ENCODE measurements around the gene C4orf50.

The C4orf50 gene

GRCh38 chr4:5945936-5946335, 72.3 kb downstream of the C4orf50 start:
- H3K4me3 ChIP-seq (ENCODE audit: low read depth, low read length) = no peak overlapping the region
- TF ChIP-seq, protein P1, sequence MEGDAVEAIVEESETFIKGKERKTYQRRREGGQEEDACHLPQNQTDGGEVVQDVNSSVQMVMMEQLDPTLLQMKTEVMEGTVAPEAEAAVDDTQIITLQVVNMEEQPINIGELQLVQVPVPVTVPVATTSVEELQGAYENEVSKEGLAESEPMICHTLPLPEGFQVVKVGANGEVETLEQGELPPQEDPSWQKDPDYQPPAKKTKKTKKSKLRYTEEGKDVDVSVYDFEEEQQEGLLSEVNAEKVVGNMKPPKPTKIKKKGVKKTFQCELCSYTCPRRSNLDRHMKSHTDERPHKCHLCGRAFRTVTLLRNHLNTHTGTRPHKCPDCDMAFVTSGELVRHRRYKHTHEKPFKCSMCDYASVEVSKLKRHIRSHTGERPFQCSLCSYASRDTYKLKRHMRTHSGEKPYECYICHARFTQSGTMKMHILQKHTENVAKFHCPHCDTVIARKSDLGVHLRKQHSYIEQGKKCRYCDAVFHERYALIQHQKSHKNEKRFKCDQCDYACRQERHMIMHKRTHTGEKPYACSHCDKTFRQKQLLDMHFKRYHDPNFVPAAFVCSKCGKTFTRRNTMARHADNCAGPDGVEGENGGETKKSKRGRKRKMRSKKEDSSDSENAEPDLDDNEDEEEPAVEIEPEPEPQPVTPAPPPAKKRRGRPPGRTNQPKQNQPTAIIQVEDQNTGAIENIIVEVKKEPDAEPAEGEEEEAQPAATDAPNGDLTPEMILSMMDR (IDR thresholded peaks at IDR 0.05; ENCODE audit: low read depth, low read length) = no peak

DNA sequence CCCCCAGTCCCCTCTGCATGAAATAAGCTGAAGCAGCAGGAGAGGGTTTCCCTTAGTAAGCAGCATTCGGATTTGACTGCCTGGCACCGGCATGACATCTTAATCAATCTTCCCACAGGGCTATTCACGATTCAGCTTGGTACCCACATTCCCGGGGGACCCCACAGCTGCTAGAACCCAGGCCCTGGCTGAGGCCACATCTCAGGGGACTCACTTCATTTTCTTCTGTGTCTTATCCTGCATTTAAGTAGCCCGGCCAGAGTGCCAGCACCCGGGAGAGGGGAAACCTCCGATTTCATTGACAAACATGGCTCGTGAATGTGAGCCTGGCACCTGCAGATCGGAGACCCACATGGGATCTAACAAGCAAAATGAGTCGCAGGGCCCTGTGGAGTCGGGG, 73.1 kb downstream of the C4orf50 start:
- TF ChIP-seq, protein P1 (IDR thresholded peaks at IDR 0.05; ENCODE audit: low read depth, low read length) = no peak
- H3K4me3 ChIP-seq (ENCODE audit: low read depth, low read length) = no peak overlapping the region

DNA sequence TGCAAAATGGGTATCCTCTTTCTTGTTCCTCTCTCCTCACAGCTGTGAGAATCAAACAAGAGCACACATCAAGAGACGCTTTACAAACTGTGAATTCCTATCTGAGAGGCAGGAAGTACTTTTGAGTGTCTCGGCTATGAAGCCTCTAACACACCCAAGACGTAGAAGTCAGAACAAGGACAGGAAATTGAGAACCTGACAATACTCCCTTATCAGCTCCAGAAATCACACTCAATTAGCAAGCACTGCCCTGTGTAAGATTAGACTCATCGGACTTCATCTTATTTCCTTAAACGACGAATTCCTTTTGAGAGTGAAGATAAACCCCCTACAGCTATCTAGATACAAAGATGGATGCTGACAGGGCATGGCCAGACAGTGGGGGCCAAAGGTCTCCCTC, 74.7 kb downstream of the C4orf50 start:
- no peak overlapping the region for H3K4me3 ChIP-seq (ENCODE audit: low read depth, low read length)
- TF ChIP-seq, protein P1 (IDR thresholded peaks at IDR 0.05; ENCODE audit: low read depth, low read length) = no peak

- no peak overlapping the region for H3K4me3 ChIP-seq (ENCODE audit: low read depth, low read length)
- TF ChIP-seq, protein P1 (IDR thresholded peaks at IDR 0.05; ENCODE audit: low read depth, low read length) = no peak
Observed at GRCh38 chr4:5942947-5943346, 75.3 kb downstream of the C4orf50 start.

GRCh38 chr4:5941601-5942000, 76.6 kb downstream of the C4orf50 start:
- H3K4me3 ChIP-seq (ENCODE audit: low read depth, low read length) = no peak overlapping the region
- TF ChIP-seq, protein P1 (IDR thresholded peaks at IDR 0.05; ENCODE audit: low read depth, low read length) = no peak

DNA sequence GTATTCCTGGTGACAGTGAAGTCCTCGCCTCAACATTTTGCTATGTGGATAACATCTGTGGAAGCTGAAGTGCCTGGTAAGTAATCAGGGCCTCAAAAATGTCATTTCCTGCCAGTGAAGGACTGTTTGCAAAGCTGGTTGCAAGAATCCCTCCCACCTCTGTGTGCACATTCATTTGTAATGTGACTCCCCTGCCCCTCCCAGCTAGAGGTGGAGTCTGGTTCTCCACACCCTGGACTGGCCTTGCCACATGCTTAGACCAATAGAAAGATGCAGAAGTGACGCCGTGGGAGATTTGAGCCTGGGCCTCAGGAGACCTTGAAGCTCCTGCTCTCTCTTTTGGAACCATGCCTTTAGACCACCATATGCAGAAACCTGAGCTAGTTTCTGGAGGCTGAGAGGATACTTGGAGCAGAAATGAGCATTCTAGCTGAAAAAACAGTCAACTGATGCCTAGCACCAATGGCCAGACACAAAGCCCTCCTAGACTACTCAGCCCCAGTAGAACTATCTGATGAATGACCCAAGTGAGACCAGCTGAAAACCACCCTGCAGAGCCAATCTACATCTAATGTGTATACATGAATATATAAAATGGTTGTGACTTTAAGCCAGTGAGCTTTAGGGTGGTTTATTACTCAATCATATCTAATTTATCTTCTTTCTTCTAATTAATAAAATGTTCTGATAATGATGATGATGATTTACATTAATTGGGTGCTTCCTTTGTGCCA, 77.6 kb downstream of the C4orf50 start:
- H3K4me3 ChIP-seq (ENCODE audit: low read depth, low read length) = no peak overlapping the region
- TF ChIP-seq, protein P1 (IDR thresholded peaks at IDR 0.05; ENCODE audit: low read depth, low read length) = no peak

DNA sequence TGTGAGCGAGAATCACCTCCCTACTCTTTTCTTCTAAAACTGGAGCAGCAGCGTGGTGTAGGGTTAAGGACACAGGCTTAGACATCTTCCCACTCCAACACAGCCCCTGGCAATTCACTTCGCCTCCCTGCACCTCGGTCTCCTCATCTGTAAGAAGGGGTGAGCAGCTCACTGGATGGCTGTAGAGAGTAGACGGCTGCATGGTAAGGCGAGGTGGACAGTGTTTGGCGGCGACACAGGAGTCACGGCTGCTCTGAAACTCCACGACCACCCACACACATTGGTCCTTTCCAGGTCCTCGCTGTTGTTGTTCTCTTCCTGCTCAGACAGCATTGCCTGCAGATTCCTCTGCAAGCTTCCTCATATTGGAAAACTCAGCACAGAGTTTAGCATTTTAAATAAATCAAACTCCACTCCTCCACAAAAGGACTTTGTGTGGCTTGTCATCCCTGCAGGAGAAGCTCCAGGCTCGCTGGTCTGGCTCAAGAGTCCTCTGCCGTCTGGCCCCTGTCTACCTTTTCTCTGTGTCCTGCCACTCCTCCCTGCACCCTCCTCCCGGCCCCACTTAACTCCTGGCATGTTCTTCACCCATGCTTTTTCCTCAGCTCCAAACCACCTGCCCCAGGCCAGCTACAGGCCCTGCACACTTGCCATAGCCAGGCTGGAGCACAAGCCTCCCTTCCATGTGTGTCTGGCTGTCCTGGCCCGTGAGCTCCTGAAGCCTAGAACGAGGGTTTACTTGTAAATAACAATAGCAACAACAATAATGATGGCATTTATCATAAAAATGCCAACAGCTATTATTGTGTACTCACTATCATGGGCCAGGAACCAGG, 84.0 kb downstream of the C4orf50 start:
- TF ChIP-seq, protein P1 (IDR thresholded peaks at IDR 0.05; ENCODE audit: low read depth, low read length) = no peak
- H3K4me3 ChIP-seq (ENCODE audit: low read depth, low read length) = no peak overlapping the region

All from WI38 (cell line).